Measurements from ENCODE around the gene SSB. TPM values are rescaled to one million over a fixed set of nuclear protein-coding genes. Genes with fewer than 3 reads are reported as not detected.
A peak's percentile ranks its signal among the peaks of the same experiment; 100 is the strongest.

Gene SSB
- total and polyA plus RNA-seq, 2 of the 13 experiments (the other 11 are each of a cell fraction or from before 2014, with no cell fraction given) = 109 to 208 TPM

- TF ChIP-seq HIC2 (CRISPR knock-in tag; IDR thresholded peaks at IDR 0.05; ENCODE audit: low read depth) (no peak), KLF15 (CRISPR knock-in tag; IDR thresholded peaks at IDR 0.05; ENCODE audit: borderline replicate concordance) (no peak), KDM6A (CRISPR knock-in tag; IDR thresholded peaks at IDR 0.05; ENCODE audit: low read depth) (no peak), SMAD3 (CRISPR knock-in tag; IDR thresholded peaks at IDR 0.05) (no peak), MED8 (CRISPR knock-in tag; IDR thresholded peaks at IDR 0.05; ENCODE audit: insufficient replicate concordance) (no peak), NFYB (CRISPR knock-in tag; IDR thresholded peaks at IDR 0.05) (no peak), SIN3B (IDR thresholded peaks at IDR 0.05; ENCODE audit: low read length) (peak; percentile 55; the same call in 1 of the 2 replicates), ZFP37 (CRISPR knock-in tag; IDR thresholded peaks at IDR 0.05; ENCODE audit: borderline replicate concordance) (no peak), DNMT3B (CRISPR knock-in tag; conservative IDR thresholded peaks at IDR 0.05) (no peak), BCL3 (CRISPR knock-in tag; IDR thresholded peaks at IDR 0.05) (no peak; the same call in 1 of the 2 replicates), THRA (CRISPR knock-in tag; IDR thresholded peaks at IDR 0.05; ENCODE audit: borderline replicate concordance) (peak; percentile 32; the same call in 1 of the 2 replicates), ZNF570 (CRISPR knock-in tag; IDR thresholded peaks at IDR 0.05; ENCODE audit: borderline replicate concordance) (no peak), SYNCRIP (IDR thresholded peaks at IDR 0.05; ENCODE audit: insufficient read depth, low read depth, low read length) (no peak), ZNF451 (CRISPR knock-in tag; IDR thresholded peaks at IDR 0.05) (no peak), HOXD1 (CRISPR knock-in tag; IDR thresholded peaks at IDR 0.05) (peak; percentile 17; the same call in 1 of the 2 replicates), ZNF468 (CRISPR knock-in tag; IDR thresholded peaks at IDR 0.05) (no peak), ZGPAT (CRISPR knock-in tag; IDR thresholded peaks at IDR 0.05) (peak; percentile 57; the same call in 1 of the 2 replicates), CCAR2 (optimal IDR thresholded peaks at IDR 0.05; ENCODE audit: low read depth, low read length) (no peak), MLLT10 (CRISPR knock-in tag; IDR thresholded peaks at IDR 0.05) (no peak), NCOA1 (CRISPR knock-in tag; IDR thresholded peaks at IDR 0.05) (no peak), ZNF484 (CRISPR knock-in tag; IDR thresholded peaks at IDR 0.05; ENCODE audit: borderline replicate concordance, low read depth) (no peak), MAFK (conservative IDR thresholded peaks at IDR 0.05 in 1 of 2, IDR thresholded peaks at IDR 0.05 in 1 of 2; ENCODE audit: low read length in 2 of 2) (no peak)
These were observed 28.8 kb downstream of the SSB start, which contains the start of gene UBR3 (continued) for GRCh38 chr2:169827272-169828140.

Data from HepG2 (cell line).